Mesothelial cell of epicardium (in vitro differentiated cells): ENCODE results near the gene EDA. TPM values are rescaled to one million over a fixed set of nuclear protein-coding genes. Genes with fewer than 3 reads are reported as not detected.
"Not testable (repeated sequence)": the region's sequence is repeated elsewhere in the genome, so short reads cannot be mapped to it uniquely, and the experiment has no call there.

Source experiments
- DNase-seq, 2 experiments: peaks; one replicate each; pipeline ENCODE4 v3.0.0; 2021; ENCODE audit warnings: low spot score in 2 of 2; ENCODE audit not compliant: unreplicated experiment in 2 of 2
- H3K27ac Mint-ChIP-seq: 2 replicates; pipeline ENCODE4 v1.8.0; 2021; ENCODE audit warnings: mixed read lengths
- H3K27me3 Mint-ChIP-seq: 2 replicates; pipeline ENCODE4 v1.8.0; 2021; ENCODE audit warnings: low read depth, mixed read lengths
- H3K36me3 Mint-ChIP-seq: 2 replicates; pipeline ENCODE4 v1.8.0; 2021; ENCODE audit warnings: mixed read lengths
- H3K4me1 Mint-ChIP-seq: 2 replicates; pipeline ENCODE4 v1.8.0; 2021; ENCODE audit warnings: mixed read lengths
- H3K4me3 Mint-ChIP-seq: 2 replicates; pipeline ENCODE4 v1.8.0; 2021; ENCODE audit warnings: mild to moderate bottlenecking, moderate library complexity, mixed read lengths
- H3K9me3 Mint-ChIP-seq: 2 replicates; pipeline ENCODE4 v1.8.0; 2021; ENCODE audit warnings: mixed read lengths
- CTCF ChIP-seq: fragments of 200-600 bp; sonication (generic); IDR thresholded peaks from one replicate; pipeline ENCODE4 v1.5.0; 2021; ENCODE audit warnings: antibody characterized with exemption; ENCODE audit not compliant: unreplicated experiment
- total RNA-seq: library from RNA; stranded (reverse); gene quantifications from 3 replicates; pipeline ENCODE4 v1.2.1, GENCODE V29; 2021

Gene EDA
- total RNA-seq, 1 donor from 2014 or later: 9.2 TPM

GRCh38 chrX:69995362-69996112, 379.6 kb downstream of the EDA start:
- Mint-ChIP-seq H3K36me3 (no peaks in the 10 kb centered on the region), H3K27ac (no peak overlapping the region), H3K4me3 (no peak overlapping the region), H3K4me1 (no peaks in the 10 kb centered on the region), H3K9me3 (peaks cover 36% of the 10 kb centered on the region), H3K27me3 (no peaks in the 10 kb centered on the region)
- no peak for TF ChIP-seq CTCF
- no peak for DNase-seq

GRCh38 chrX:69996113-69996468, 380.2 kb downstream of the EDA start:
- Mint-ChIP-seq H3K4me3 (no peak overlapping the region), H3K27ac (no peak overlapping the region), H3K27me3 (no peaks in the 10 kb centered on the region), H3K4me1 (no peaks in the 10 kb centered on the region), H3K9me3 (peaks cover 36% of the 10 kb centered on the region), H3K36me3 (no peaks in the 10 kb centered on the region)
- no peak for TF ChIP-seq CTCF
- DNase-seq: no peak

GRCh38 chrX:69998299-69998698, 382.4 kb downstream of the EDA start:
- H3K4me1 Mint-ChIP-seq, DNase-seq, H3K27ac Mint-ChIP-seq, H3K27me3 Mint-ChIP-seq, H3K4me3 Mint-ChIP-seq, H3K36me3 Mint-ChIP-seq: not testable (repeated sequence)
- H3K9me3 Mint-ChIP-seq: peaks cover 43% of the 10 kb centered on the region

GRCh38 chrX:70001269-70001668, 385.4 kb downstream of the EDA start:
- H3K4me1 Mint-ChIP-seq: no peaks in the 10 kb centered on the region
- no peaks in the 10 kb centered on the region for H3K36me3 Mint-ChIP-seq
- no peak overlapping the region for H3K4me3 Mint-ChIP-seq
- H3K9me3 Mint-ChIP-seq: peaks cover 36% of the 10 kb centered on the region
- no peaks in the 10 kb centered on the region for H3K27me3 Mint-ChIP-seq
- no peak for TF ChIP-seq CTCF
- H3K27ac Mint-ChIP-seq: no peak overlapping the region
- DNase-seq: no peak

GRCh38 chrX:70001708-70002341, 385.9 kb downstream of the EDA start:
- H3K4me1 Mint-ChIP-seq: no peaks in the 10 kb centered on the region
- no peaks in the 10 kb centered on the region for H3K27me3 Mint-ChIP-seq
- no peak for DNase-seq
- peaks cover 36% of the 10 kb centered on the region for H3K9me3 Mint-ChIP-seq
- no peak overlapping the region for H3K4me3 Mint-ChIP-seq
- H3K27ac Mint-ChIP-seq: no peak overlapping the region
- TF ChIP-seq CTCF: no peak
- no peaks in the 10 kb centered on the region for H3K36me3 Mint-ChIP-seq

GRCh38 chrX:70007946-70008345, 392.0 kb downstream of the EDA start:
- no peak overlapping the region for H3K4me3 Mint-ChIP-seq
- H3K27me3 Mint-ChIP-seq: no peaks in the 10 kb centered on the region
- DNase-seq: no peak
- no peak overlapping the region for H3K27ac Mint-ChIP-seq
- peaks cover 34% of the 10 kb centered on the region for H3K9me3 Mint-ChIP-seq
- H3K36me3 Mint-ChIP-seq: no peaks in the 10 kb centered on the region
- no peaks in the 10 kb centered on the region for H3K4me1 Mint-ChIP-seq
- TF ChIP-seq CTCF: no peak
